HTERT RPE-1 (cell line): ENCODE measurements around the gene AAMDC.

ENCODE experiments used
- in situ Hi-C: fragments of 300-500 bp; cut with MboI; formaldehyde crosslinking; loops from 4 replicates; pipeline ENCODE4 v1.14.3; 2020; ENCODE audit warnings: low sequenced_read_pairs

The AAMDC gene

GRCh38 chr11:77820565-77821348, at the start of gene AAMDC, which contains the start of gene RSF1:
AAMDC (plus strand) TSS chr11:77821144; CDS start chr11:77842497, 21,353 bp downstream.
RSF1 (minus strand) TSS chr11:77820722; CDS start chr11:77820714, 8 bp downstream.
- in situ Hi-C loops = no loop called here

- in situ Hi-C loops = no loop called here
These were observed 45.0 kb upstream of the AAMDC start for GRCh38 chr11:77775936-77776335.

- in situ Hi-C loops = no loop called here
These were observed 44.5 kb upstream of the AAMDC start for GRCh38 chr11:77776455-77776854.

- in situ Hi-C loops = no loop called here
These were observed 42.8 kb upstream of the AAMDC start for GRCh38 chr11:77778118-77778517.

GRCh38 chr11:77778549-77778948, 42.4 kb upstream of the AAMDC start:
- in situ Hi-C loops = no loop called here

- in situ Hi-C loops = no loop called here
These were observed 41.0 kb upstream of the AAMDC start for GRCh38 chr11:77779935-77780334.

GRCh38 chr11:77783025-77783424, 37.9 kb upstream of the AAMDC start:
- in situ Hi-C loops = no loop called here

GRCh38 chr11:77784572-77784971, 36.4 kb upstream of the AAMDC start:
- in situ Hi-C loops = no loop called here

- in situ Hi-C loops = no loop called here
These were observed 31.7 kb upstream of the AAMDC start for GRCh38 chr11:77789061-77789730.

- in situ Hi-C loops = no loop called here
These were observed 31.0 kb upstream of the AAMDC start for GRCh38 chr11:77789731-77790476.

GRCh38 chr11:77791301-77791700, 29.6 kb upstream of the AAMDC start:
- in situ Hi-C loops = no loop called here

- in situ Hi-C loops = no loop called here
These were observed 27.0 kb upstream of the AAMDC start for GRCh38 chr11:77793972-77794371.

- in situ Hi-C loops = no loop called here
These were observed 21.6 kb upstream of the AAMDC start for GRCh38 chr11:77799338-77799737.

- in situ Hi-C loops = no loop called here
These were observed 20.5 kb upstream of the AAMDC start for GRCh38 chr11:77800449-77800848.

- in situ Hi-C loops = no loop called here
These were observed 19.5 kb upstream of the AAMDC start for GRCh38 chr11:77801477-77801876.

GRCh38 chr11:77806415-77806814, 14.5 kb upstream of the AAMDC start:
- in situ Hi-C loops = no loop called here

GRCh38 chr11:77806993-77807392, 14.0 kb upstream of the AAMDC start:
- in situ Hi-C loops = no loop called here

GRCh38 chr11:77813256-77813655, 7.7 kb upstream of the AAMDC start:
- in situ Hi-C loops = no loop called here

- in situ Hi-C loops = no loop called here
These were observed 6.1 kb upstream of the AAMDC start for GRCh38 chr11:77814848-77815247.

- in situ Hi-C loops = no loop called here
These were observed 5.5 kb upstream of the AAMDC start for GRCh38 chr11:77815459-77815858.

GRCh38 chr11:77819411-77819920, 1.5 kb upstream of the AAMDC start:
- in situ Hi-C loops = no loop called here
